SK-N-SH (cell line): Measurements from ENCODE around the gene SETD1B. TPM values are rescaled to one million over a fixed set of nuclear protein-coding genes. Genes with fewer than 3 reads are reported as not detected.

Experiments
- CTCF ChIA-PET: fragments of 300-600, 350-600 bp; formaldehyde crosslinking; extraction: SDS; loops from one replicate; lab custom pipeline; 2021; lab: Yijun Ruan, JAX
- POLR2A ChIA-PET: fragments of 350-600 bp; sonication (Branson Sonifier 250); formaldehyde crosslinking; extraction: SDS; loops from one replicate; lab custom pipeline; 2020; ENCODE audit warnings: antibody characterized with exemption, inconsistent platforms; lab: Yijun Ruan, JAX
- DNase-seq: peaks from one replicate; pipeline ENCODE4 v3.0.0; 2012
- H2AFZ ChIP-seq: fragments of 200-600 bp; sonication (generic); 2 replicates; pipeline ENCODE4 v1.8.1; 2016; ENCODE audit warnings: antibody characterized with exemption, mild to moderate bottlenecking, low read depth
- H3F3A ChIP-seq: fragments of 200-600 bp; sonication (generic); replicated peaks from 2 replicates; pipeline ENCODE3; 2016; ENCODE audit warnings: antibody characterized with exemption, mild to moderate bottlenecking; ENCODE audit not compliant: insufficient read depth
- H3K27ac ChIP-seq, 2 experiments: fragments of 200-500 bp in 1 of 2; fragments of 200-600 bp in 1 of 2; sonication (Bioruptor generic) in 1 of 2; sonication (generic), shearing (Covaris generic) in 1 of 2; 2 replicates each; pipeline versions ENCODE4 v1.5.1 to v1.6.1; 2014 to 2016; ENCODE audit warnings: low read depth in 2 of 2, inconsistent platforms in 1 of 2, low read length in 1 of 2, mild to moderate bottlenecking in 1 of 2, mixed read lengths in 1 of 2
- H3K27me3 ChIP-seq: fragments of 200-600 bp; sonication (generic), shearing (Covaris generic); 2 replicates; pipeline ENCODE4 v1.6.1; 2016; ENCODE audit warnings: mixed run types; ENCODE audit not compliant: insufficient read depth
- H3K36me3 ChIP-seq, 2 experiments: fragments of 200-500 bp in 1 of 2; fragments of 200-600 bp in 1 of 2; sonication (Bioruptor generic) in 1 of 2; sonication (generic) in 1 of 2; replicated peaks in 1 of 2; 2 replicates each; pipeline versions ENCODE3 to v1.5.1; 2014 to 2016; ENCODE audit warnings: low read length in 1 of 2, mild to moderate bottlenecking in 1 of 2; ENCODE audit not compliant: insufficient read depth in 2 of 2, control insufficient read depth in 1 of 2
- H3K4me1 ChIP-seq, 2 experiments: fragments of 200-500 bp in 1 of 2; fragments of 200-600 bp in 1 of 2; sonication (Bioruptor generic) in 1 of 2; sonication (generic), shearing (Covaris generic) in 1 of 2; 2 replicates each; pipeline versions ENCODE4 v1.5.1 to v1.6.1; 2014 to 2016; ENCODE audit warnings: low read depth in 1 of 2, low read length in 1 of 2, mixed run types in 1 of 2; ENCODE audit not compliant: insufficient read depth in 2 of 2, control insufficient read depth in 1 of 2
- H3K4me2 ChIP-seq: fragments of 200-600 bp; sonication (generic), shearing (Covaris generic); 2 replicates; pipeline ENCODE4 v1.6.1; 2017; ENCODE audit warnings: mixed run types
- H3K4me3 ChIP-seq, 2 experiments: fragments of 200-500 bp in 1 of 2; fragments of 200-600 bp in 1 of 2; sonication (Bioruptor generic) in 1 of 2; sonication (generic), shearing (Covaris generic) in 1 of 2; 2 replicates each; pipeline versions ENCODE4 v1.5.1 to v1.8.1; 2014 to 2016; ENCODE audit warnings: low read depth in 2 of 2, inconsistent platforms in 1 of 2, low read length in 1 of 2, mild to moderate bottlenecking in 1 of 2, mixed read lengths in 1 of 2, moderate library complexity in 1 of 2
- H3K79me2 ChIP-seq: fragments of 200-600 bp; sonication (generic); 2 replicates; pipeline ENCODE4 v1.8.1; 2017; ENCODE audit warnings: mild to moderate bottlenecking; ENCODE audit not compliant: insufficient read depth
- H3K9ac ChIP-seq: fragments of 200-600 bp; sonication (generic); 2 replicates; pipeline ENCODE4 v1.6.1; 2017; ENCODE audit warnings: mixed run types
- H3K9me2 ChIP-seq: fragments of 200-600 bp; sonication (generic); 2 replicates; pipeline ENCODE4 v1.6.1; 2017; ENCODE audit warnings: mixed run types
- H3K9me3 ChIP-seq: fragments of 200-600 bp; sonication (generic); 2 replicates; pipeline ENCODE4 v1.6.1; 2017; ENCODE audit warnings: mixed run types, mild to moderate bottlenecking, moderate library complexity
- H4K20me1 ChIP-seq: fragments of 200-600 bp; sonication (generic); 2 replicates; pipeline ENCODE4 v1.6.1; 2017; ENCODE audit warnings: mild to moderate bottlenecking, mixed run types; ENCODE audit not compliant: insufficient read depth
- CHD2 ChIP-seq: fragments of 150-350 bp; IDR thresholded peaks from 2 replicates; pipeline ENCODE4 v1.6.1; 2018; ENCODE audit warnings: low read length; ENCODE audit not compliant: partially characterized antibody
- ELF1 ChIP-seq: IDR thresholded peaks from 2 replicates; pipeline ENCODE4 v1.4.0; 2012
- EP300 ChIP-seq, 2 experiments: IDR thresholded peaks; 2 replicates each; pipeline versions ENCODE4 v1.4.0 to v1.6.1; 2012; ENCODE audit warnings: borderline replicate concordance in 1 of 2, low read depth in 1 of 2, low read length in 1 of 2
- EZH2phosphoT487 ChIP-seq: fragments of 200-600 bp; sonication (generic); IDR thresholded peaks from 2 replicates; pipeline ENCODE4 v1.6.1; 2017; ENCODE audit warnings: low read depth, mixed run types, mild to moderate bottlenecking, antibody characterized with exemption, moderate library complexity, borderline replicate concordance
- FOSL2 ChIP-seq: IDR thresholded peaks from 2 replicates; pipeline ENCODE4 v1.4.0; 2012; ENCODE audit warnings: low read depth, mild to moderate bottlenecking, moderate library complexity, borderline replicate concordance
- FOXJ3 ChIP-seq: sonication (generic); formaldehyde crosslinking; IDR thresholded peaks from 2 replicates; pipeline ENCODE4 v1.5.1; 2020; ENCODE audit warnings: mild to moderate bottlenecking, missing genetic modification reagents
- GABPA ChIP-seq: IDR thresholded peaks from 2 replicates; pipeline ENCODE4 v1.4.0; 2012; ENCODE audit warnings: low read depth, mild to moderate bottlenecking
- NFIC ChIP-seq: IDR thresholded peaks from 2 replicates; pipeline ENCODE4 v1.4.0; 2012; ENCODE audit warnings: borderline replicate concordance
- RXRA ChIP-seq: IDR thresholded peaks from 2 replicates; pipeline ENCODE4 v1.4.0; 2012; ENCODE audit warnings: low read depth, mild to moderate bottlenecking, borderline replicate concordance
- SMC3 ChIP-seq: IDR thresholded peaks from 2 replicates; pipeline ENCODE4 v1.6.1; 2012; ENCODE audit warnings: low read depth, low read length, improper control_type of control experiment
- TAF1 ChIP-seq: IDR thresholded peaks from 2 replicates; pipeline ENCODE4 v1.6.1; 2012; ENCODE audit warnings: low read depth, mild to moderate bottlenecking, low read length, moderate library complexity, borderline replicate concordance
- TCF12 ChIP-seq: IDR thresholded peaks from 2 replicates; pipeline ENCODE4 v1.4.0; 2012
- WGBS: methylation state at CpG from one replicate; pipeline ENCODE4 v1.1.6; 2017; ENCODE audit warnings: low lambda C conversion rate; 5-methylcytosine and 5-hydroxymethylcytosine counted together
- polyA plus RNA-seq, 3 experiments: library from polyadenylated mRNA; depleted of rRNA; stranded (reverse); fragments of >200 nt; gene quantifications; 2 replicates each; pipeline ENCODE4 v1.2.3, GENCODE V29; 2012
- TF ChIP-seq, protein P1 (sequence below): IDR thresholded peaks from 2 replicates; pipeline ENCODE4 v1.4.0; 2012; ENCODE audit warnings: low read depth, borderline replicate concordance
- TF ChIP-seq, protein P2 (sequence below): IDR thresholded peaks from 2 replicates; pipeline ENCODE4 v1.4.0; 2012; ENCODE audit warnings: low read depth, borderline replicate concordance
- TF ChIP-seq, protein P3 (sequence below): fragments of 200-600 bp; sonication (generic); IDR thresholded peaks from 2 replicates; pipeline ENCODE4 v1.6.1; 2017; ENCODE audit warnings: antibody characterized with exemption, mild to moderate bottlenecking, moderate library complexity
- TF ChIP-seq, protein P4 (sequence below): IDR thresholded peaks from 2 replicates; pipeline ENCODE4 v1.4.0; 2012; ENCODE audit warnings: low read depth

Gene SETD1B
- polyA plus RNA-seq, 1 of the 3 experiments (the other 2 are of a cell fraction) = 2.0 TPM

DNA sequence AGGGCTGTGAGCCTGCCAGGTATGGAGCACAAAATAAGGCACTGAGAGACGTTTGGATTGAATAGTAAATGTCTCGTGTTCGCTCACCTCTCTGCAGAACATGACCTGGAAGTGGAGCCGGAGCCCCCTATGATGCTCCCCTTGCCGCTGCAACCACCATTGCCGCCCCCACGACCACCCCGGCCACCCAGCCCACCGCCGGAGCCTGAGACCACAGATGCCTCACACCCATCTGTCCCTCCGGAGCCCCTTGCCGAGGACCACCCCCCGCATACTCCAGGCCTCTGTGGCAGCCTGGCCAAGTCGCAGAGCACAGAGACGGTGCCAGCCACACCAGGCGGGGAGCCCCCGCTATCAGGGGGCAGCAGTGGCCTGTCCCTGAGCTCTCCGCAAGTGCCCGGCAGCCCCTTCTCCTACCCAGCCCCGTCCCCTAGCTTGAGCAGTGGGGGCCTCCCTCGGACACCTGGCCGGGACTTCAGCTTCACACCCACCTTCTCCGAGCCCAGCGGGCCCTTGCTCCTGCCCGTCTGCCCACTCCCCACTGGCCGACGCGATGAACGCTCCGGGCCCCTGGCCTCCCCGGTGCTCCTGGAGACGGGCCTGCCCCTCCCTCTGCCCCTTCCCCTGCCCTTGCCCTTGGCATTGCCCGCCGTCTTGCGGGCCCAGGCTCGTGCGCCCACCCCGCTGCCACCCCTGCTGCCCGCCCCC is 18.7 kb downstream of the SETD1B start:
- Histone ChIP-seq H3F3A (no peaks in the 10 kb centered on the region), H3K4me3 (no peak overlapping the region), H3K4me2 (no peak overlapping the region), H4K20me1 (no peaks in the 10 kb centered on the region), H3K79me2 (peaks cover 5% of the 10 kb centered on the region; the same call in 1 of the 2 replicates), H3K9ac (no peak overlapping the region), H3K9me3 (no peaks in the 10 kb centered on the region), H3K9me2 (no peaks in the 10 kb centered on the region), H2AFZ (no peak overlapping the region), H3K27me3 (no peaks in the 10 kb centered on the region), H3K4me1 (no peaks in the 10 kb centered on the region; a peak in 1 of 4 replicates), H3K36me3 (peaks cover 40 to 41% of the 10 kb centered on the region in 2 experiments), H3K27ac (no peak overlapping the region)
- TF ChIP-seq, protein P1, sequence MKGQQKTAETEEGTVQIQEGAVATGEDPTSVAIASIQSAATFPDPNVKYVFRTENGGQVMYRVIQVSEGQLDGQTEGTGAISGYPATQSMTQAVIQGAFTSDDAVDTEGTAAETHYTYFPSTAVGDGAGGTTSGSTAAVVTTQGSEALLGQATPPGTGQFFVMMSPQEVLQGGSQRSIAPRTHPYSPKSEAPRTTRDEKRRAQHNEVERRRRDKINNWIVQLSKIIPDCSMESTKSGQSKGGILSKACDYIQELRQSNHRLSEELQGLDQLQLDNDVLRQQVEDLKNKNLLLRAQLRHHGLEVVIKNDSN = no peak
- no peak for TF ChIP-seq EZH2phosphoT487
- TF ChIP-seq, protein P2, sequence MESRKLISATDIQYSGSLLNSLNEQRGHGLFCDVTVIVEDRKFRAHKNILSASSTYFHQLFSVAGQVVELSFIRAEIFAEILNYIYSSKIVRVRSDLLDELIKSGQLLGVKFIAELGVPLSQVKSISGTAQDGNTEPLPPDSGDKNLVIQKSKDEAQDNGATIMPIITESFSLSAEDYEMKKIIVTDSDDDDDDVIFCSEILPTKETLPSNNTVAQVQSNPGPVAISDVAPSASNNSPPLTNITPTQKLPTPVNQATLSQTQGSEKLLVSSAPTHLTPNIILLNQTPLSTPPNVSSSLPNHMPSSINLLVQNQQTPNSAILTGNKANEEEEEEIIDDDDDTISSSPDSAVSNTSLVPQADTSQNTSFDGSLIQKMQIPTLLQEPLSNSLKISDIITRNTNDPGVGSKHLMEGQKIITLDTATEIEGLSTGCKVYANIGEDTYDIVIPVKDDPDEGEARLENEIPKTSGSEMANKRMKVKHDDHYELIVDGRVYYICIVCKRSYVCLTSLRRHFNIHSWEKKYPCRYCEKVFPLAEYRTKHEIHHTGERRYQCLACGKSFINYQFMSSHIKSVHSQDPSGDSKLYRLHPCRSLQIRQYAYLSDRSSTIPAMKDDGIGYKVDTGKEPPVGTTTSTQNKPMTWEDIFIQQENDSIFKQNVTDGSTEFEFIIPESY = no peak
- no peak for TF ChIP-seq FOSL2
- TF ChIP-seq GABPA = no peak
- no peak for TF ChIP-seq SMC3
- TF ChIP-seq, protein P3, sequence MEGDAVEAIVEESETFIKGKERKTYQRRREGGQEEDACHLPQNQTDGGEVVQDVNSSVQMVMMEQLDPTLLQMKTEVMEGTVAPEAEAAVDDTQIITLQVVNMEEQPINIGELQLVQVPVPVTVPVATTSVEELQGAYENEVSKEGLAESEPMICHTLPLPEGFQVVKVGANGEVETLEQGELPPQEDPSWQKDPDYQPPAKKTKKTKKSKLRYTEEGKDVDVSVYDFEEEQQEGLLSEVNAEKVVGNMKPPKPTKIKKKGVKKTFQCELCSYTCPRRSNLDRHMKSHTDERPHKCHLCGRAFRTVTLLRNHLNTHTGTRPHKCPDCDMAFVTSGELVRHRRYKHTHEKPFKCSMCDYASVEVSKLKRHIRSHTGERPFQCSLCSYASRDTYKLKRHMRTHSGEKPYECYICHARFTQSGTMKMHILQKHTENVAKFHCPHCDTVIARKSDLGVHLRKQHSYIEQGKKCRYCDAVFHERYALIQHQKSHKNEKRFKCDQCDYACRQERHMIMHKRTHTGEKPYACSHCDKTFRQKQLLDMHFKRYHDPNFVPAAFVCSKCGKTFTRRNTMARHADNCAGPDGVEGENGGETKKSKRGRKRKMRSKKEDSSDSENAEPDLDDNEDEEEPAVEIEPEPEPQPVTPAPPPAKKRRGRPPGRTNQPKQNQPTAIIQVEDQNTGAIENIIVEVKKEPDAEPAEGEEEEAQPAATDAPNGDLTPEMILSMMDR = no peak
- TF ChIP-seq RXRA = no peak
- TF ChIP-seq CHD2 = no peak
- no peak for TF ChIP-seq FOXJ3
- TF ChIP-seq ELF1 = no peak
- TF ChIP-seq, protein P4, sequence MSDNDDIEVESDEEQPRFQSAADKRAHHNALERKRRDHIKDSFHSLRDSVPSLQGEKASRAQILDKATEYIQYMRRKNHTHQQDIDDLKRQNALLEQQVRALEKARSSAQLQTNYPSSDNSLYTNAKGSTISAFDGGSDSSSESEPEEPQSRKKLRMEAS = no peak
- TF ChIP-seq TCF12 = no peak
- no peak for TF ChIP-seq EP300 (IDR thresholded peaks at IDR 0.05; ENCODE audit: borderline replicate concordance in 1 of 2, low read depth in 1 of 2, low read length in 1 of 2)
- no peak for TF ChIP-seq TAF1
- no peak for TF ChIP-seq NFIC
- 97% methylated on average over 22 of the region's 39 CpGs for WGBS
- DNase-seq = no peak
- POLR2A ChIA-PET = no interaction called here
- CTCF ChIA-PET = interaction anchor here (0.8 to 11.0 kb wide), 6 partner anchors 11 to 289 kb away, joined by 3 to 92 read pairs (median 3); partner anchors contain the start of genes PSMD9 and RHOF
